Measurements from ENCODE around the gene TBX10. TPM values are rescaled to one million over a fixed set of nuclear protein-coding genes. Genes with fewer than 3 reads are reported as not detected.
"Not testable (repeated sequence)": the region's sequence is repeated elsewhere in the genome, so short reads cannot be mapped to it uniquely, and the experiment has no call there.

The TBX10 gene
- total RNA-seq, 1 experiment from 2014 or later, result not detected

GRCh38 chr11:67646535-67647336, 7.2 kb upstream of the TBX10 start:
- no peak for DNase-seq (ENCODE audit: low read depth)

- no peak for DNase-seq (ENCODE audit: low read depth)
Observed at GRCh38 chr11:67645521-67646461, 6.2 kb upstream of the TBX10 start.

GRCh38 chr11:67644472-67645418, 5.2 kb upstream of the TBX10 start:
- DNase-seq (ENCODE audit: low read depth), result no peak

- no peak for DNase-seq (ENCODE audit: low read depth)
Observed at GRCh38 chr11:67644042-67644441, 4.5 kb upstream of the TBX10 start.

- no peak for DNase-seq (ENCODE audit: low read depth)
Observed at GRCh38 chr11:67642173-67643120, 2.9 kb upstream of the TBX10 start.

- DNase-seq (ENCODE audit: low read depth), result no peak
Observed at GRCh38 chr11:67641338-67642172, 2.0 kb upstream of the TBX10 start.

- no peak for DNase-seq (ENCODE audit: low read depth)
Observed at GRCh38 chr11:67640758-67641337, 1.3 kb upstream of the TBX10 start.

- DNase-seq (ENCODE audit: low read depth), result no peak
Observed at GRCh38 chr11:67640021-67640757, 626 bp upstream of the TBX10 start.

GRCh38 chr11:67638535-67639437, 777 bp downstream of the TBX10 start:
- DNase-seq (ENCODE audit: low read depth), result no peak

- not testable (repeated sequence) for DNase-seq (ENCODE audit: low read depth)
Observed at GRCh38 chr11:67637441-67637840, 2.1 kb downstream of the TBX10 start.

GRCh38 chr11:67636962-67637361, 2.6 kb downstream of the TBX10 start:
- DNase-seq (ENCODE audit: low read depth), result no peak

- DNase-seq (ENCODE audit: low read depth), result no peak
Observed at GRCh38 chr11:67635231-67635521, 4.4 kb downstream of the TBX10 start.

GRCh38 chr11:67634366-67635230, 5.0 kb downstream of the TBX10 start:
- no peak for DNase-seq (ENCODE audit: low read depth)

- DNase-seq (ENCODE audit: low read depth), result no peak
Observed at GRCh38 chr11:67633758-67634365, 5.7 kb downstream of the TBX10 start.

- no peak for DNase-seq (ENCODE audit: low read depth)
Observed at GRCh38 chr11:67632982-67633755, 6.4 kb downstream of the TBX10 start.

Measured in HT1080 (cell line).